SK-N-SH (cell line): ENCODE results near the gene STON1. TPM values are rescaled to one million over a fixed set of nuclear protein-coding genes. Genes with fewer than 3 reads are reported as not detected.

Experiments used
- CTCF ChIA-PET: fragments of 300-600, 350-600 bp; formaldehyde crosslinking; extraction: SDS; loops from one replicate; lab custom pipeline; 2021; lab: Yijun Ruan, JAX
- POLR2A ChIA-PET: fragments of 350-600 bp; sonication (Branson Sonifier 250); formaldehyde crosslinking; extraction: SDS; loops from one replicate; lab custom pipeline; 2020; ENCODE audit warnings: antibody characterized with exemption, inconsistent platforms; lab: Yijun Ruan, JAX
- DNase-seq: peaks from one replicate; pipeline ENCODE4 v3.0.0; 2012
- H2AFZ ChIP-seq: fragments of 200-600 bp; sonication (generic); 2 replicates; pipeline ENCODE4 v1.8.1; 2016; ENCODE audit warnings: antibody characterized with exemption, mild to moderate bottlenecking, low read depth
- H3F3A ChIP-seq: fragments of 200-600 bp; sonication (generic); replicated peaks from 2 replicates; pipeline ENCODE3; 2016; ENCODE audit warnings: antibody characterized with exemption, mild to moderate bottlenecking; ENCODE audit not compliant: insufficient read depth
- H3K27ac ChIP-seq, 2 experiments: fragments of 200-500 bp in 1 of 2; fragments of 200-600 bp in 1 of 2; sonication (Bioruptor generic) in 1 of 2; sonication (generic), shearing (Covaris generic) in 1 of 2; 2 replicates each; pipeline versions ENCODE4 v1.5.1 to v1.6.1; 2014 to 2016; ENCODE audit warnings: low read depth in 2 of 2, inconsistent platforms in 1 of 2, low read length in 1 of 2, mild to moderate bottlenecking in 1 of 2, mixed read lengths in 1 of 2
- H3K27me3 ChIP-seq: fragments of 200-600 bp; sonication (generic), shearing (Covaris generic); 2 replicates; pipeline ENCODE4 v1.6.1; 2016; ENCODE audit warnings: mixed run types; ENCODE audit not compliant: insufficient read depth
- H3K36me3 ChIP-seq, 2 experiments: fragments of 200-500 bp in 1 of 2; fragments of 200-600 bp in 1 of 2; sonication (Bioruptor generic) in 1 of 2; sonication (generic) in 1 of 2; replicated peaks in 1 of 2; 2 replicates each; pipeline versions ENCODE3 to v1.5.1; 2014 to 2016; ENCODE audit warnings: low read length in 1 of 2, mild to moderate bottlenecking in 1 of 2; ENCODE audit not compliant: insufficient read depth in 2 of 2, control insufficient read depth in 1 of 2
- H3K4me1 ChIP-seq, 2 experiments: fragments of 200-500 bp in 1 of 2; fragments of 200-600 bp in 1 of 2; sonication (Bioruptor generic) in 1 of 2; sonication (generic), shearing (Covaris generic) in 1 of 2; 2 replicates each; pipeline versions ENCODE4 v1.5.1 to v1.6.1; 2014 to 2016; ENCODE audit warnings: low read depth in 1 of 2, low read length in 1 of 2, mixed run types in 1 of 2; ENCODE audit not compliant: insufficient read depth in 2 of 2, control insufficient read depth in 1 of 2
- H3K4me2 ChIP-seq: fragments of 200-600 bp; sonication (generic), shearing (Covaris generic); 2 replicates; pipeline ENCODE4 v1.6.1; 2017; ENCODE audit warnings: mixed run types
- H3K4me3 ChIP-seq, 2 experiments: fragments of 200-500 bp in 1 of 2; fragments of 200-600 bp in 1 of 2; sonication (Bioruptor generic) in 1 of 2; sonication (generic), shearing (Covaris generic) in 1 of 2; 2 replicates each; pipeline versions ENCODE4 v1.5.1 to v1.8.1; 2014 to 2016; ENCODE audit warnings: low read depth in 2 of 2, inconsistent platforms in 1 of 2, low read length in 1 of 2, mild to moderate bottlenecking in 1 of 2, mixed read lengths in 1 of 2, moderate library complexity in 1 of 2
- H3K79me2 ChIP-seq: fragments of 200-600 bp; sonication (generic); 2 replicates; pipeline ENCODE4 v1.8.1; 2017; ENCODE audit warnings: mild to moderate bottlenecking; ENCODE audit not compliant: insufficient read depth
- H3K9ac ChIP-seq: fragments of 200-600 bp; sonication (generic); 2 replicates; pipeline ENCODE4 v1.6.1; 2017; ENCODE audit warnings: mixed run types
- H3K9me2 ChIP-seq: fragments of 200-600 bp; sonication (generic); 2 replicates; pipeline ENCODE4 v1.6.1; 2017; ENCODE audit warnings: mixed run types
- H3K9me3 ChIP-seq: fragments of 200-600 bp; sonication (generic); 2 replicates; pipeline ENCODE4 v1.6.1; 2017; ENCODE audit warnings: mixed run types, mild to moderate bottlenecking, moderate library complexity
- H4K20me1 ChIP-seq: fragments of 200-600 bp; sonication (generic); 2 replicates; pipeline ENCODE4 v1.6.1; 2017; ENCODE audit warnings: mild to moderate bottlenecking, mixed run types; ENCODE audit not compliant: insufficient read depth
- CHD2 ChIP-seq: fragments of 150-350 bp; IDR thresholded peaks from 2 replicates; pipeline ENCODE4 v1.6.1; 2018; ENCODE audit warnings: low read length; ENCODE audit not compliant: partially characterized antibody
- EP300 ChIP-seq, 2 experiments: IDR thresholded peaks; 2 replicates each; pipeline versions ENCODE4 v1.4.0 to v1.6.1; 2012; ENCODE audit warnings: borderline replicate concordance in 1 of 2, low read depth in 1 of 2, low read length in 1 of 2
- FOSL2 ChIP-seq: IDR thresholded peaks from 2 replicates; pipeline ENCODE4 v1.4.0; 2012; ENCODE audit warnings: low read depth, mild to moderate bottlenecking, moderate library complexity, borderline replicate concordance
- NFIC ChIP-seq: IDR thresholded peaks from 2 replicates; pipeline ENCODE4 v1.4.0; 2012; ENCODE audit warnings: borderline replicate concordance
- NRF1 ChIP-seq: IDR thresholded peaks from 2 replicates; pipeline ENCODE4 v1.6.1; 2012; ENCODE audit warnings: low read depth, mild to moderate bottlenecking, low read length
- RAD21 ChIP-seq: IDR thresholded peaks from 2 replicates; pipeline ENCODE4 v1.6.1; 2012; ENCODE audit warnings: mild to moderate bottlenecking, low read length
- RCOR1 ChIP-seq: fragments of 150-350 bp; IDR thresholded peaks from 2 replicates; pipeline ENCODE4 v1.6.1; 2017; ENCODE audit warnings: antibody characterized with exemption, low read length
- SIN3A ChIP-seq: IDR thresholded peaks from 2 replicates; pipeline ENCODE4 v1.6.1; 2012; ENCODE audit warnings: low read depth, mild to moderate bottlenecking, low read length, moderate library complexity, borderline replicate concordance
- TCF12 ChIP-seq: IDR thresholded peaks from 2 replicates; pipeline ENCODE4 v1.4.0; 2012
- WGBS: methylation state at CpG from one replicate; pipeline ENCODE4 v1.1.6; 2017; ENCODE audit warnings: low lambda C conversion rate; 5-methylcytosine and 5-hydroxymethylcytosine counted together
- polyA plus RNA-seq, 3 experiments: library from polyadenylated mRNA; depleted of rRNA; stranded (reverse); fragments of >200 nt; gene quantifications; 2 replicates each; pipeline ENCODE4 v1.2.3, GENCODE V29; 2012
- TF ChIP-seq, protein P1 (sequence below): fragments of 150-350 bp; IDR thresholded peaks from 2 replicates; pipeline ENCODE4 v1.6.1; 2017; ENCODE audit warnings: antibody characterized with exemption, low read length, low read depth, borderline replicate concordance
- TF ChIP-seq, protein P2 (sequence below): fragments of 200-600 bp; sonication (generic); IDR thresholded peaks from 2 replicates; pipeline ENCODE4 v1.6.1; 2017; ENCODE audit warnings: antibody characterized with exemption, mild to moderate bottlenecking, moderate library complexity
- TF ChIP-seq, protein P3 (sequence below): IDR thresholded peaks from 2 replicates; pipeline ENCODE4 v1.4.0; 2012; ENCODE audit warnings: low read depth, borderline replicate concordance

Gene STON1
- polyA plus RNA-seq, 1 of the 3 experiments (the other 2 are of a cell fraction), result 4.2 TPM

DNA sequence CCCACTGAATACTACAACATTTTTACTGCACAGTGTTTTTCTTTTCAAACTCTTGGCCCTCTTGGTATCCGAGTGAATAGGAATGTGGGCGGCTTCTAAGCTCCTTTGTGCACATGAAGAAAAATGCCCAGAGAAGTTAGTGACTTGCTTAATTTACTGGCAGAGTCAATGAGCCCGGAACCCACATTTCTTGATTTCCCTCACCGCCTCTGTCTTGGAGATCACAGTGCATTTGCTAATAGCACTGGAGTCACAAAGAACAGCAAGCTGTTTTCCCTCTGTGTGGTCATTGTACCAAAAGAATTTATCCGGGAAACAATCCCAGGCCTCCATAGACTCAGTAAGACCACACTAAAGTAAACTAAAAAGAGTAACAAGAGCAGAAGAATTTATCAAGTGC is 18.9 kb downstream of the STON1 start:
- Histone ChIP-seq H2AFZ (no peak overlapping the region), H3K27ac (no peak overlapping the region), H3K4me1 (no peaks in the 10 kb centered on the region), H3F3A (no peaks in the 10 kb centered on the region), H3K9ac (no peak overlapping the region), H3K27me3 (no peaks in the 10 kb centered on the region), H3K9me3 (no peaks in the 10 kb centered on the region), H3K4me2 (no peak overlapping the region), H3K79me2 (peaks cover 3% of the 10 kb centered on the region), H3K9me2 (no peaks in the 10 kb centered on the region), H4K20me1 (no peaks in the 10 kb centered on the region), H3K4me3 (no peak overlapping the region), H3K36me3 (no peaks in the 10 kb centered on the region)
- POLR2A ChIA-PET, result no interaction called here
- WGBS, result 92% methylated on average over 5 of the region's 5 CpGs
- DNase-seq, result no peak
- CTCF ChIA-PET, result no interaction called here
- no peak for TF ChIP-seq RAD21

DNA sequence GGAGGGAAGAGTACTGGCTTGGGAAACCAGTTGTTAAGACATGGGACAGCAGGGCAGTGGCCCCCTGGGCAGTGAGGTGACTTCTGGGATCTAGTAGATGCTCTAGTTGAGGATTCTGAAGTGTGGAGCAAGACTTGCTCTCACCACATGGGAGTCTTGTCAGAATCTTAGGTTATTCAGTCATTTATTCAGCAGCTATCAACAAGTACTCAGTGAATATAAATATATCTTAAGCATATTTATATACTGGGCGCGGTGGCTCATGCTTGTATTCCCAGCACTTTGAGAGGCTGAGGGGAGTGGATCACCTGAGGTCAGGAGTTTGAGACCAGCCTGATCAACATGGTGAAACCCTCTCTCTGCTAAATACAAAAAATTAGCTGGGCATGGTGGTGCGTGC is 20.0 kb downstream of the STON1 start:
- H2AFZ ChIP-seq, result no peak overlapping the region
- H3K9me3 ChIP-seq, result no peaks in the 10 kb centered on the region
- no peaks in the 10 kb centered on the region; the same call in none of the 2 replicates for H3K79me2 ChIP-seq
- CTCF ChIA-PET, result no interaction called here
- H4K20me1 ChIP-seq, result no peaks in the 10 kb centered on the region
- H3K36me3 ChIP-seq, result no peaks in the 10 kb centered on the region
- H3K4me2 ChIP-seq, result no peak overlapping the region
- H3K4me1 ChIP-seq, result no peaks in the 10 kb centered on the region
- DNase-seq, result no peak
- WGBS, result 100% methylated on average over 3 of the region's 3 CpGs
- no peak for TF ChIP-seq RCOR1
- TF ChIP-seq TCF12, result no peak
- TF ChIP-seq CHD2, result no peak
- TF ChIP-seq, protein P1, sequence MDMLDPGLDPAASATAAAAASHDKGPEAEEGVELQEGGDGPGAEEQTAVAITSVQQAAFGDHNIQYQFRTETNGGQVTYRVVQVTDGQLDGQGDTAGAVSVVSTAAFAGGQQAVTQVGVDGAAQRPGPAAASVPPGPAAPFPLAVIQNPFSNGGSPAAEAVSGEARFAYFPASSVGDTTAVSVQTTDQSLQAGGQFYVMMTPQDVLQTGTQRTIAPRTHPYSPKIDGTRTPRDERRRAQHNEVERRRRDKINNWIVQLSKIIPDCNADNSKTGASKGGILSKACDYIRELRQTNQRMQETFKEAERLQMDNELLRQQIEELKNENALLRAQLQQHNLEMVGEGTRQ, result no peak
- no peak for TF ChIP-seq FOSL2
- TF ChIP-seq, protein P2, sequence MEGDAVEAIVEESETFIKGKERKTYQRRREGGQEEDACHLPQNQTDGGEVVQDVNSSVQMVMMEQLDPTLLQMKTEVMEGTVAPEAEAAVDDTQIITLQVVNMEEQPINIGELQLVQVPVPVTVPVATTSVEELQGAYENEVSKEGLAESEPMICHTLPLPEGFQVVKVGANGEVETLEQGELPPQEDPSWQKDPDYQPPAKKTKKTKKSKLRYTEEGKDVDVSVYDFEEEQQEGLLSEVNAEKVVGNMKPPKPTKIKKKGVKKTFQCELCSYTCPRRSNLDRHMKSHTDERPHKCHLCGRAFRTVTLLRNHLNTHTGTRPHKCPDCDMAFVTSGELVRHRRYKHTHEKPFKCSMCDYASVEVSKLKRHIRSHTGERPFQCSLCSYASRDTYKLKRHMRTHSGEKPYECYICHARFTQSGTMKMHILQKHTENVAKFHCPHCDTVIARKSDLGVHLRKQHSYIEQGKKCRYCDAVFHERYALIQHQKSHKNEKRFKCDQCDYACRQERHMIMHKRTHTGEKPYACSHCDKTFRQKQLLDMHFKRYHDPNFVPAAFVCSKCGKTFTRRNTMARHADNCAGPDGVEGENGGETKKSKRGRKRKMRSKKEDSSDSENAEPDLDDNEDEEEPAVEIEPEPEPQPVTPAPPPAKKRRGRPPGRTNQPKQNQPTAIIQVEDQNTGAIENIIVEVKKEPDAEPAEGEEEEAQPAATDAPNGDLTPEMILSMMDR, result no peak
- no peak for TF ChIP-seq SIN3A
- no peak for TF ChIP-seq NRF1
- TF ChIP-seq, protein P3, sequence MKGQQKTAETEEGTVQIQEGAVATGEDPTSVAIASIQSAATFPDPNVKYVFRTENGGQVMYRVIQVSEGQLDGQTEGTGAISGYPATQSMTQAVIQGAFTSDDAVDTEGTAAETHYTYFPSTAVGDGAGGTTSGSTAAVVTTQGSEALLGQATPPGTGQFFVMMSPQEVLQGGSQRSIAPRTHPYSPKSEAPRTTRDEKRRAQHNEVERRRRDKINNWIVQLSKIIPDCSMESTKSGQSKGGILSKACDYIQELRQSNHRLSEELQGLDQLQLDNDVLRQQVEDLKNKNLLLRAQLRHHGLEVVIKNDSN, result no peak
- TF ChIP-seq NFIC, result no peak
- no peak for TF ChIP-seq EP300 (IDR thresholded peaks at IDR 0.05; ENCODE audit: borderline replicate concordance in 1 of 2, low read depth in 1 of 2, low read length in 1 of 2)
- H3K9ac ChIP-seq, result no peak overlapping the region
- no peaks in the 10 kb centered on the region for H3K27me3 ChIP-seq
- no peak overlapping the region for H3K4me3 ChIP-seq
- no peak overlapping the region for H3K27ac ChIP-seq
- no peaks in the 10 kb centered on the region for H3K9me2 ChIP-seq
- H3F3A ChIP-seq, result no peaks in the 10 kb centered on the region
- POLR2A ChIA-PET, result no interaction called here
